Panc1 (cell line): ENCODE data around the gene RAB3B.

Experiments
- CTCF ChIP-seq: fragments of 450-650 bp; IDR thresholded peaks from 2 replicates; pipeline ENCODE4 v1.5.1; 2017; ENCODE audit warnings: mild to moderate bottlenecking
- REST ChIP-seq, 2 experiments: IDR thresholded peaks; 2 replicates each; pipeline ENCODE4 v1.6.1; 2011 to 2012; ENCODE audit warnings: low read depth in 2 of 2, control low read depth in 1 of 2, low read length in 1 of 2, mild to moderate bottlenecking in 1 of 2, moderate library complexity in 1 of 2; ENCODE audit not compliant: insufficient read depth in 1 of 2
- SIN3A ChIP-seq: IDR thresholded peaks from 2 replicates; pipeline ENCODE4 v1.6.1; 2012; ENCODE audit warnings: low read depth, mild to moderate bottlenecking, low read length, moderate library complexity, borderline replicate concordance; ENCODE audit not compliant: insufficient read depth

GRCh38 chr1:51861669-51862068 is 128.8 kb downstream of the RAB3B start:
- TF ChIP-seq CTCF (no peak), SIN3A (no peak), REST (IDR thresholded peaks at IDR 0.05; ENCODE audit: insufficient read depth in 1 of 2, low read depth in 2 of 2, low read length in 1 of 2) (no peak)
